HG02970 (cell line): ENCODE results near the gene PCBP3.

ENCODE experiments used
- ATAC-seq: cut with Tn5 transposase; IDR thresholded peaks from one replicate; pipeline ENCODE4 v1.9.1; 2021; ENCODE audit warnings: mild to moderate bottlenecking, moderate library complexity, moderate number of reproducible peaks; ENCODE audit not compliant: unreplicated experiment, low FRiP score

PCBP3 gene

GRCh38 chr21:45898028-45898350 lies 254.5 kb downstream of the PCBP3 start:
- no peak for ATAC-seq

GRCh38 chr21:45898781-45899180 lies 255.3 kb downstream of the PCBP3 start:
- ATAC-seq, result no peak

- no peak for ATAC-seq
Measured at GRCh38 chr21:45899317-45900033, 255.9 kb downstream of the PCBP3 start.

- ATAC-seq, result no peak
Measured at GRCh38 chr21:45900034-45900868, 256.7 kb downstream of the PCBP3 start.

GRCh38 chr21:45901061-45901690 lies 257.7 kb downstream of the PCBP3 start:
- no peak for ATAC-seq

- ATAC-seq, result no peak
Measured at GRCh38 chr21:45902292-45902995, 258.9 kb downstream of the PCBP3 start.

- no peak for ATAC-seq
Measured at GRCh38 chr21:45905196-45905595, 261.7 kb downstream of the PCBP3 start.

GRCh38 chr21:45906196-45906805 lies 262.8 kb downstream of the PCBP3 start:
- ATAC-seq, result no peak

- ATAC-seq, result no peak
Measured at GRCh38 chr21:45906859-45907258, 263.3 kb downstream of the PCBP3 start.

- no peak for ATAC-seq
Measured at GRCh38 chr21:45908536-45909237, 265.2 kb downstream of the PCBP3 start.

- no peak for ATAC-seq
Measured at GRCh38 chr21:45909238-45909988, 265.9 kb downstream of the PCBP3 start.

GRCh38 chr21:45910155-45910547 lies 266.6 kb downstream of the PCBP3 start:
- no peak for ATAC-seq

- no peak for ATAC-seq
Measured at GRCh38 chr21:45910548-45911221, 267.2 kb downstream of the PCBP3 start.

GRCh38 chr21:45911806-45912325 lies 268.3 kb downstream of the PCBP3 start:
- no peak for ATAC-seq

GRCh38 chr21:45912611-45913417 lies 269.3 kb downstream of the PCBP3 start:
- no peak for ATAC-seq

GRCh38 chr21:45913418-45913765 lies 269.9 kb downstream of the PCBP3 start:
- ATAC-seq, result no peak

- ATAC-seq, result no peak
Measured at GRCh38 chr21:45913886-45914285, 270.4 kb downstream of the PCBP3 start.
